B cell (primary cell): ENCODE results near the gene MOB3B.

Experiments
- CTCF ChIP-seq: fragments of 200-600 bp; IDR thresholded peaks from one replicate; pipeline ENCODE4 v1.8.0; 2022; ENCODE audit warnings: antibody characterized with exemption, mild to moderate bottlenecking
- EZH2 ChIP-seq: IDR thresholded peaks from 2 replicates; pipeline ENCODE4 v1.6.1; 2012; ENCODE audit warnings: borderline replicate concordance, low read depth, mild to moderate bottlenecking, moderate library complexity, low read length; ENCODE audit not compliant: insufficient read depth, poor library complexity, severe bottlenecking

DNA sequence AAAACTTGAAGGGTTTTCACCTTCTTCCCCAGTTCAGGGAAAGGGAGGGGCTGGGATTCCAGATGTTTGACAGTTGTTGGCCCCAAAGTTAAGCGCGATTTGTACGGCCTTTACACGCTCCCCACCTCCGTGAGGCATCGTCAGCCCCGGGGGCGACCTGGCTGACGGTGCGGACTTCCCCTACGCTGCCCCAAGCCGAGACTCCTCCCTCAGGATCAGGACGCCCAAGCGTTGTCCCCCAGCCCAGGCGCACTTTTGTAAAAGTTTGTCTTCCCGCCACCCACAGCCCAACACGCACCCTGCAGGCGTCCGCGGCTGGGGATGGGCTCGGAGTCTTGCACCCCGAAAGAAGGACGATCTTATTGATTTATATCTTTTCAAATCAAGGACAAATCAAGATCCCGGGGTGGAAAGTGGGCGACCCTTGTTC lies 713 bp downstream of the MOB3B start:
- TF ChIP-seq CTCF, result no peak
- no peak for TF ChIP-seq EZH2
